Ammon's horn (tissue), 1 donor: Measurements from ENCODE around the gene SLC6A13.

Experiments used
- DNase-seq: peaks from one replicate; pipeline ENCODE4 v3.0.0-alpha.2; 2016; ENCODE audit warnings: low spot score

The SLC6A13 gene

GRCh38 chr12:177980-178828 is 84.4 kb downstream of the SLC6A13 start:
- DNase-seq, result no peak

- no peak for DNase-seq
Observed at GRCh38 chr12:177336-177979, 85.2 kb downstream of the SLC6A13 start.

- DNase-seq, result peak; percentile 50
Observed at GRCh38 chr12:176321-177181, 86.1 kb downstream of the SLC6A13 start.

- DNase-seq, result no peak
Observed at GRCh38 chr12:175759-176158, 86.9 kb downstream of the SLC6A13 start.

GRCh38 chr12:175250-175649 is 87.4 kb downstream of the SLC6A13 start:
- no peak for DNase-seq

- DNase-seq, result no peak
Observed at GRCh38 chr12:174596-174995, 88.0 kb downstream of the SLC6A13 start.

GRCh38 chr12:174124-174523 is 88.5 kb downstream of the SLC6A13 start:
- no peak for DNase-seq

- no peak for DNase-seq
Observed at GRCh38 chr12:172732-173161, 89.9 kb downstream of the SLC6A13 start.

- no peak for DNase-seq
Observed at GRCh38 chr12:171743-172676, 90.6 kb downstream of the SLC6A13 start.

- DNase-seq, result no peak
Observed at GRCh38 chr12:171276-171675, 91.4 kb downstream of the SLC6A13 start.
